COLO668 (cell line): ENCODE data around the gene NFATC3.
"Not testable (repeated sequence)": the region's sequence is repeated elsewhere in the genome, so short reads cannot be mapped to it uniquely, and the experiment has no call there.

Source experiments
- DNase-seq: peaks from one replicate; lab custom pipeline; 2025; ENCODE audit not compliant: unreplicated experiment; lab: John Stamatoyannopoulos, UW

NFATC3 gene

DNA sequence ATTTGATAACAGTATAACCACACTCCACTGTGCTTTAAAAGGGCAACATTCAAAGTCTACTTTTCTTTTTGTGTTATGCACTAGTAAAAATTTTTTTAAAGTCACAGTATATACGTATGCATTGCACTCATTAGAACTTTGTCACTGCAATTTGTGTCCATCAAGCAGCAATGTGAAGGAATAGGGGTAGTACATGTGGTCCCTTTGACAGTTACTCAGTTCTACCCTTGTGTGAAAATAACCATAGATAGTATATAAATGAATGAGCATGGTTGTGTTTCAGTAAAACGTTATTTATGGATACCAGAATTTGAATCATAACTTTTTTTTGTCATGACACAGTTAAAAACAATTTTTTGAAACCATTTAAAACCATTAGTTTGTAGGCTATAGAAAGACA lies 30.7 kb downstream of the NFATC3 start:
- no peak for DNase-seq

DNA sequence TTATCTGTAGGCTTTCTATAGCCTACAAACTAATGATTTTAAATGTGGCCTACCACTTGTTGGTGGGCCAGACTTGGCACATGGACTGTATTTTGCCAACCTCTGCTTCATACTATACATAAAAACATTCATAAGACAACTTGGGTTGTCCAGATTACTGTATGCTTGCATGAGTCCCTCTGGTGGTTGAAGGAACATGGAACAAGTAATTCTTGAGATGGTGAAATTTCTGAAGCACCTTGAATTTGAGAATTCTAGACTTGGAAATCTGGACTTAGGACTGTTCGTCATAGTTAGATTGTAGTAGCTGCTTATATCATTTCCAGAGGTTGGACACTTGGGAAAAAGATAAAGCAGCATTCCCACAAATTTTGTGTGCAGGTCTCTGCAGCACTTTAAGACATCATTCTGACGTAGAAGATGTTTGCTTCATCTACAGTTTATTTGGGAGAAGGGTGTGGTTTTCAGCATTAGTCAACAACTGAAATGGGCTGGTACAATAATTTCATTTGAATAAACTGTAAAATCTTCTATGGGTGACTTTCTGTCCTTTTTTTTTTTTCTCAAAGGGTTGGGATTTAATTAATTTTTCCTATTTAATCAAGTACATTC lies 31.2 kb downstream of the NFATC3 start:
- DNase-seq, result no peak

DNA sequence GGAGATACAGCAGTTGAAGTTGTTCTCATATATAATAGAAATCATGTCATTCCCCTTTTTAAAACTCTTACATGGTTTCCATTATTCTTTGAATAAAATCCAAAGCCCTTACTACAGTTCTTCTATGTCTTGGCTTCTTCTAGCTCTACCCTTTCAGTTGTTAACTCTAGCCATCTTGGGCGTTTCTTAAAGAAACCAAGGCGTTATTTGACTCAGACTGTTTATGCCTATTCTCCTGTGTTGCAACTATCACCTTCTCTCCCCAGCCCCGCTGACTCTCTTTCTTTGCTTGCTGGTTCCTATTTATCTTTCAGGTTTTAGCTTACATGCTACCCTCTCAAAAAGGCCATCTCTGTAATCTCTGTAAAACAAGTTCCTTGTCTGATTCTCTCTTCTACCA lies 32.7 kb downstream of the NFATC3 start:
- no peak for DNase-seq

DNA sequence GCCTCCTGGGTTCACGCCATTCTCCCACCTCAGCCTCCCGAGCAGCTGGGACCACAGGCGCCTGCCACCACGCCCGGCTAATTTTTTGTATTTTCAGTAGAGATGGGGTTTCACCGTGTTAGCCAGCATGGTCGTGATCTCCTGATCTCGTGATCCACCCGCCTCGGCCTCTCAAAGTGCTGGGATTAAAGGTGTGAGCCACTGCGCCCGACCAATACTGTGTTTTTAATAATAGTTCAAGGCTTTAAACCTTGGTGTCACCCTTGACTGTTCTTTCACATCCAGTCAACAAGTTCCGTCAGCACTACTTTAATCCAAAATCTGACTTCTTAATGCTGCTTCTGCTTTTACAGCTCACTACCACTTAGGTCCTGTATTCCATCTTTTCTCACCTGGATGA lies 33.8 kb downstream of the NFATC3 start:
- not testable (repeated sequence) for DNase-seq

DNA sequence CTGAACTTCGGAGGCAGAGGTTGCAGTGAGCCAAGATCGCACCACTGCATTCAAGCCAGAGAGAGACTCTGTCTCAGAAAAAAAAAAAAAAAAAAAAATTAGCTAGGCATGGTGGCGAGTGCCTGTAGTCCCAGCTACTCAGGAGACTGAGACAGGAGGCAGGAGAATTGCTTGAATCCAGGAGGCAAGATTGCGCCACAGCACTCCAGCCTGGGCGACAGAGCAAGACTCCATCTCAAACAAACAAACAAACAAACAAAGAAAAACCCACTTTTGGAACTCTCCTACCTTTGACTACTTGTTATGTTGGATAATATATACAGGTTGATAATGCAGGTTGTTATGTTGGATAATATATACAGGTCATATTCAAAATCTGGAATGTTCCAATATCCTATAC lies 35.3 kb downstream of the NFATC3 start:
- DNase-seq, result not testable (repeated sequence)

DNA sequence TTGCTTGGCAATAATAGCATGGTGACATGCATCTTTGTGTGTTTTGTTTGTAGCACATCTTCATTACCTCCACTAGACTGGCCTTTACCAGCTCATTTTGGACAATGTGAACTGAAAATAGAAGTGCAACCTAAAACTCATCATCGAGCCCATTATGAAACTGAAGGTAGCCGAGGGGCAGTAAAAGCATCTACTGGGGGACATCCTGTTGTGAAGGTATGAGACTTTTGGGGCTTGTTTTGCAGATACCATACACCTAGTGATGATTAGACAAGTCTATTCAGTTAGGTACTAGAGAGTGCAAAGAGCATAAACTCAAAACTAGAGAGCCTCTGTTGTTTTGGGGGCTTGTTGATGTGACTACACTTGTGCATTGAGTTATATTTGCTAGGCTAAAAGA lies 41.2 kb downstream of the NFATC3 start:
- DNase-seq, result no peak

DNA sequence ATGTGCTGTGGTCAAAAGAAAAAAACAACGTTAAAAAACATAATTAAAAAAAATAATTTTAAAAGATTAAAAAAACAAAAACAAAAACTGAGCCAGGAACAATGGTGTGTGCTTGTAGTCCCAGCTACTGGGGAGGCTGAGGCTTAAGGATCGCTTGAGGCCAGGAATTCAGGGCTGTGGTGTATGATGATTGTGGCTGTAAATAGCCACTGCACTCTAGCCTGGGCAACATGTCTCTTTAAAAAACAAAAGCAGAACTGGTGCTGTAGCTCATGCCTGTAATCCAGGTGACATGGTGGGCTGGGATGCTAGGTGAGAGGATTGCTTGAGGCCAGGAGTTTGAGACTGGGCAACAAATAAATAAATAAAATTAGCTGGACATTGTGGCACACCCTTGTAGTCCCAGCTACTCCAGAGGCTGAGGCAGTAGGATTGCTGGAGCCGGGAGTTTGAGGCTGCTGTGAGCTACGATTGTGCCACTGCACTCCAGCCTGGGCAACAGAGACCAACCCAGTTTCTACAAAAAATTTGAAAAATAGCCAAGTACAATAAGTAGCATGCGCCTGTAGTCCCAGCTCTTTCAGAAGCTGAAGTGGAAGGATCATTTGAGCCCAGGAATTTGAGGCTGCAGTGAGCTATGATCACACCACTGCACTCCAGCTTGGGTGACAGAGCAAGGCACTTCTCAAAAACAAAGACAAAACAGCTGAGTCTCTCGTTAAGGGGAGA lies 43.6 kb downstream of the NFATC3 start:
- DNase-seq, result no peak

DNA sequence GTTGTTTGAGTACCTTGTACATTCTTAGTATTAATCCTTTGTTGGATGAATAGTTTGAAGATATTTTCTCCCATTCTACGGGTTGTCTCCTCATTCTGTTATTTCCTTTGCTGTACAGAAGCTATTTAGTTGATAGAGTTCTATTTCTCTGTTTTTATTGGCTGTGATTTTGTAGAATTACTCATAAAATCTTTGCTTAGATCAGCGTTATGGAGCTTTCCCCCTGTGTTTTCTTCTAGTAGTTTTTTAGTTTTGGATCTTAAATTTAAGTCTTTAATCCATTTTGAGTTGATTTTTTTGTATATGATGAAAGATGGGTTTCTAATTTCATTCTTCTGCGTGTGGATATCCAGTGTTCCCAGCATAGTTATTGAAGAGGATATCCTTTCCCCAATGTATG lies 45.4 kb downstream of the NFATC3 start:
- no peak for DNase-seq

DNA sequence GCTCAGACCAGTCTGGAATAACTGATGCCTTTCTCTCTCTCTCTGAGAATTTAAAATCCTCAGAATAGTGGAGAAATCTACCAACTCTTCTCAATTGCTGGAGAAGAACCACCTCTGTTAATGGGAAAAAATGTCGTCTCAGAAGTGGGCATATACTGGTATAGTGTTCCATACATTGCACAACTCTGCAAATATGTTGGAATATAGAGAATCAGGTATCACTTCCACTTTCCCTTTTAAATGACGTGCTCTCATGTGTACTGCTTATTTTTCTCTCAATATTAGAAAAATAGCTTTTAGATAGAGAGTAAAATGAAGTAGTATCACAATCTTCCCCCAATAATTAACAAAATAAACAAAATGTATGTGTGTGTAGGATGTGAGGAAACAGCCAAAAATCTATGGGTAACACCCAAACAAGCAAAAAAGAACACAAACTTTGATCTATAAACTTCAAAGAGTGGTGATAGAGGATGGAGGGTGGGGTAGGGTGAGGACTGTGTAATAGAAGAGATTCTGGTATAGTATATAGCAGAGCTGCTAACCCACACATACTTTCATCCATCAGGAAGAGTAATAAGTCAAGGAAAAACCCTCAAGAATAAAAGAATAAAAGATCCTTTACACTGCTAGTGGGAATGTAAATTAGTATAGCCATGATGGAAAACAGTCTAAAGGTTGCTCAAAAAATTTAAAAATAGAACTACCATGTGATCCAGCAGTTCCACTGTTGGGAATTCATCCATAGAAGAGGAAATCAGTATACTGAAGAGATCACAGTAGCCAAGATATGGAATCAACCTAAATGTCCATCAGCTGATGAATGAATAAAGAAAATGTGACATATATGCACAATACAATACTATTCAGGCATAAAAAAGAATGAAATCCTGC lies 46.9 kb downstream of the NFATC3 start:
- DNase-seq, result no peak

DNA sequence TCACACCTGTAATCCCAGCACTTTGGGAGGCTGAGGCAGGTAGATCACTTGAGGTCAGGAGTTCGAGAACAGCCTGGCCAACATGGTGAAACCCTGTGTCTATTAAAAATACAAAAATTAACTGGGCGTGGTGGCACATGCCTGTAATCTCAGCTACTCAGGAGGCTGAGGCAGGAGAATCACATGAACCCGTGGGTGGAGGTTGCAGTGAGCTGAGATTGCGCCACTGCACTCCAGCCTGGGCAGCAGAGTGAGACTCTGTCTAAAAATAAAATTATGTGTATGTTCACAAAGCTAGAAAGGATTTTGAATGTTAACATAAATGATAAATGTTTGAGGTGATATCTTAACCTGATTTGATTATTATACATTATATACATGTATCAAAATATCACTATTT lies 47.8 kb downstream of the NFATC3 start:
- DNase-seq, result not testable (repeated sequence)

DNA sequence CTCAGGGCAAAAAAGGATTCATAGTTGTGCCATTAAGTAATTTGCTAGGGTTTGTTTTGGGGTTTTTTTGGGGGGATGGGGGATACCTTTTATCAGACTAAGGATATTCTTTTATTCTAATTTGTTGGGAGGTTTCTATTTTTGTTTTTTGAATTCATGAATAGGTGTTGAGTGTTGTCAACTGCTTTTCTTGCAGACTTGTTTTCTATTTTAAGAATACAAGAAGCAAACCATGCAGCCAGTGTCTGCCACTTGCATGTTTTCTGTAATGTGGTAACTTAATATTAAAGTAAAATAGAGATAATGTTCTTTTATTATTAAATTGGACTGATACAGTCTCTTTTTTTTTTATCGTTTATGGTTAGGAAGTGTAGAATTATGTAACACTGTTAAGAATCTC lies 49.5 kb downstream of the NFATC3 start:
- DNase-seq, result no peak

DNA sequence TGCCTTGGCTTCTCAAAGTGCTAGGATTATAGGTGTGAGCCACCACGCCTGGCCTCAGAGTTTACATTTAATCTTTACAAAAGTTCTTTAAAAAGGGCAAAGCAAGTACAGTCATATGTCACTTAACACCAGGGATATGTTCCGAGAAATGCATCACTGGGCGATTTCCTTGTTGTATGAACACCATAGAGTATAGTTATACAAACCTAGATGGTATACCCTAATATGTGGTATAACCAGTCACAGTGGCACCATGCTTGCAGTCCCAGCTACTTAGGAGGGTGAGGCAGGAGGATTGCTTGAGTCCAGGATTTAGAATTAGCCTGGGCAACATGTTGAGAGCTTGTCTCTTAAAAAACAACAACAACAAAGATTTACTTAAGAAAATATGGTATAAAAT lies 51.3 kb downstream of the NFATC3 start:
- no peak for DNase-seq

DNA sequence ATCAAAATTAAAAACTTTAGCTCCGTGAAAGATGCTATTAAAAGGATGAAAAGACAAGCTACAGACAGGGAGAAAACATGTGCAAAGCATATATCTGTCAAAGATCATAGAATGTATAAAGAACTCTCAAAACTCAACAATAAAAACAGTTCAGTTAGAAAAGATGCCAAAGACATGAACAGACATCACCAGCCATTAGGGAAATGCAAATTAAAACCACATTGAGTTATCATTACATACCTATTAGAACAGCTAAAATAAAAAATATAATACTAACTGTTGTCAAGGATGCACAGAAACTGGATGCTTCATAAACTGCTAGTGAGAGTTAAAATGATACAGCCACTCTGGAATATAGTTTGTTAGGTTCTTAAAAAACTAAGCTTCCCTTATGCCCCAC lies 58.8 kb downstream of the NFATC3 start:
- DNase-seq, result no peak

DNA sequence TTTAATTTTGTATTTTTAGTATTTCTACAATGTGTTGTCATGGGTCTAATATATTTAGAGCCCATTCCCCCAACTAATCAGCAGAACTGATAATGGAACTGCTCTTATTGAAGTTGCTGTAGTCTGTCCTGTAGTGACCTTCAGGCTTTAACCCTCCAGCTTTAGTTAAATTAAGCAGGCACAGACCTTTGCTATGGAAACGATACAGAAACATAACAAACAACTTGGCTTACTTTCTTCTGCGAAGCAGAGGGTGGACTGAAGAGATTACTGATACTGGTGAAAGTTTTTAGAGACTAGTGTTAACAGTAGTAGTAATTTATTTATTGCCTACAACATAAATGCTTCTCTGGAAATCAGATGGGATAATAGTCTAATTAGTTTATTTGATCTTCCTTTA lies 61.4 kb downstream of the NFATC3 start:
- no peak for DNase-seq

DNA sequence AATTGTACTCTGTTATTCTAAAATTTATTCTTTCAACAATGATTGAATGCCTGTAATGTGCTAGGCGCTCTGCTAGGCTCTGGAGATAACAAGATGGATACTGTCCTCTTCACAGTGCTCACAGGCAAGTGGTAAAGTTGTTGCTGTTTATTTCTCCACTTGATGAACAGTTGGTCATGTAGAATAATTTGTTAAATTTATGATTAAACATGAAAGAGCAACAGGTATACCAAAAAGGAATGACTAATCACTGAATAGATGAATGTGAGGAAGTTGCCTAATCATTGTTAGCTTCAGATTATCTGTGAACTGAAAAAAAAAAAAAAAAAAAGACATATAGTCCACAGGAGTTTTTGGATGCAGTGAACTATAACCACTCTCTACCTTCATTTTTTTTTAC lies 62.3 kb downstream of the NFATC3 start:
- no peak for DNase-seq

DNA sequence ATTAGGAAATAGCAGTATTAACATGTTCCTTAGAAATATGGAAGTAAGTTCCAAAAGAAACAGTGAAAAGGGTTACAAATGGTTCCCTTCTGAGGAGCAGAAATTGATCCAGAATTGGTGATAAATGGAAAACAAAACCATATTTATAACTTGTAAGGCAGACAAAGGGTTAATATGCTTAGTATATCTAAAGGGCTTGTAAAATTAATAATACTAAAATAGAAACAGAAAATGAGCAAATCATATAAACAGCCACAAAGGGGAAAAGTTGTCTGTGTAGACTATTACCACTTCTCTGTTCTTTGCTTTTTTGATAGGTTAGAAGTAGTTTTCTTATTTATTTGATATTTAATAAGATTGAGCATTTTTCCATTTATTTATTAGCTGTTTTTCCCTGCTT lies 64.4 kb downstream of the NFATC3 start:
- DNase-seq, result no peak

DNA sequence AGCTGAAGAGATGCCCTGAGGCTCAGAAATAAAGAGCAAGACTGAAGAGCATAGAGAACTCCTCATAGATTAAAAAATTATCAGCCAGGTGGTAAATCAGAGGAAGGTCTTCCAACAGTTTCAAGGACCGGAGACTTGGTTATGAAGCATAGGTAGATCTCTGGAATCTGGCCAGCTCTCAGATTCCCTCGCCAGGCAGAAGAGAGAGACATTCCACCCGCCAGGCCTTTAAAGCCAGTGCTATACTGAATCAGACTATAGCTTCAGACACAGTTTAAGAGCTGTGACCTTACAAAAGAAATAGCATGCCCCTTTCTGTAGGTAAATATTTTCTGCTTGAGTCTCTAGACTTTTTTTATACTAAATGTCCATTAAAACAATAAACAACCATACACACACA lies 70.3 kb downstream of the NFATC3 start:
- no peak for DNase-seq

DNA sequence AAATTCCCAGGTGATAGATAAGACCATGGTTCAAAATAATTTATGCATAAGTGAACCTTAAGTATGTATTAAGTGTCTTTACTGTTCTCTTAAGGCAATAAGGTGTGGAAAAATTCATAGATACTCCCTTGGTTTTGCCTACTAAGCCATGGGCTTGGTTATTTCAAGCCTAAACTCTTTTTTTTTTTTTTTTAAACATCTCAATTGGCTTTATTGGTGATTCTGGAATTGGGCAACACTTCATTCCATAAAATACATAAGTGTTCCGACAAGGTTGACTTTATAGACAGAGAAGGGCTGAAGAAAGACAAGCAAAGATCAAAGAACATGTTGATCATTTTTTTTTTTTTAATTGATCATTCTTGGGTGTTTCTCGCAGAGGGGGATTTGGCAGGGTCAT lies 77.2 kb downstream of the NFATC3 start:
- no peak for DNase-seq

DNA sequence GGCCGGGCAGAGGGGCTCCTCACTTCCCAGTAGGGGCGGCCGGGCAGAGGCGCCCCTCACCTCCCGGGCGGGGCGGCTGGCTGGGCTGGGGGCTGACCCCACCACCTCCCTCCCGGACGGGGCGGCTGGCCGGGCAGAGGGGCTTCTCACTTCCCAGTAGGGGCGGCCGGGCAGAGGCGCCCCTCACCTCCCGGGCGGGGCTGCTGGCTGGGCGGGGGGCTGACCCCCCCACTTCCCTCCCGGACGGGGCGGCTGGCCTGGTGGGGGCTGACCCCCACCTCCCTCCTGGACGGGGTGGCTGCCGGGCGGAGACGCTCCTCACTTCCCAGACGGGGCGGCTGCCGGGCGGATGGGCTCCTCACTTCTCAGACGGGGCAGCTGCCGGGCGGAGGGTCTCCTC lies 78.1 kb downstream of the NFATC3 start:
- not testable (repeated sequence) for DNase-seq

DNA sequence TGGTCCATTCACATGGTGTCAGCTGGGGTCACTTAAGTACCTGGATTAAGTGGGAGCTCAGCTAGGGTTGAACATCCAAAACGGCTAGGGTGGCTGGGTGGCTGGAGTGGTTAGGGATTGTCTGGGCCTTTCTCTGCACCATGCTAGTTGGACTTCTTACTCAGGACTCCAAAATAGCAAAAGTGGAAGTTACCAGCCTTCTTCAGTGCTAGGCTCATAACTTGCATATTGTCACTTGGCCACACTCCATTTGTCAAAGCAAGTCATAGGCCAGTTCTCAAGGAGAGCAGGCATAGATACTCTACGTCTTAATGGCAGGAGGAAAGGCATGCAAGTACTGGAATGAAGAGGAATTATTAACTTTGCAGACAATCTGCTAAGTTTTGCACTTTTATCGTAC lies 81.1 kb downstream of the NFATC3 start:
- no peak for DNase-seq

DNA sequence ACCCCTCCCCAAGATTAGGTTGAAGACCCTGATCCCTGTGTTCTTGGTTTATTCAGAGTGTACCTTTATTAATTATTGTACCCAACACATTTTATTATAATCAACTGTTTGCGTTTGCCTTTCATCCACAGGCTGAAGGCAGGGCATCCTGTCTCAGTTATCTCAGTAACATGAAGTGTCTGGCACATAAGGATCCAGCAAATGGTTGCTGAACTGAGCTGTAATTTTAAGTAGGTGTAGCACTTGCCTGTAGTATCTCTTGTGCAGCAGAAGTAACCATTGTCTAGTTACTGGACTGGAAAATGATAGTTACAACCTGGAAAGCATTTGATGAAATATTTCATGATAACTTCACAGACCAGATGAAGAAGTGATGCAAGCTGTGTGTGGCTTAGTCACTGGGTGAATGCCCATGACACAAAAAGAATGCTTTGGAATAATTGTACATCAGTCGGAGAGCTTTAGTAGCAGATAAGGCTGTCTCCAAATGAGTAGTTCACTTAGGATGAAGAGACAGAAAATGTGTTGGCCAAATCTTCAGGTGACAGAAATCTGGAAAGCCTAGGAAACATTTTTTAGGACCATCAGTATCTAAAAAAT lies 94.1 kb downstream of the NFATC3 start:
- DNase-seq, result no peak

DNA sequence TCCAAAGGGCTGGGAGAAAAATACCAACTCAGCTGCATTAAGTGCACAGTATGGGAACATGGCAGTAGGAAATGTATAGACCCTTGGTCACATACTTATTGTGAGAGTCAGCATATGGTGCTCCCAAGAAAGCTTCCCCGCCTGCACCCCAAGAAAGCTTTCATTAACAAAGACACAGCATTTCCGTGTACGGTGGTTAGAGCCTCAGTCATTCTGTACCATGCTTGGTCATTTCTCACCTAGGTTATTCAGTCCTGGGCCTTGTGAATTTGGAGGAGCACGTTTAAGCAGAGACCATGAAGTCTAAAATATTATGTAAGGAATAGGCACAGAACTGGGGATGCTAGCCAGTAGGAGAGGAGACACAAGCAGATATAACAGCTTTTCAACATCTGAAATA lies 94.7 kb downstream of the NFATC3 start:
- DNase-seq, result no peak
